Neural cell (in vitro differentiated cells): ENCODE measurements around the gene GPR26. TPM values are rescaled to one million over a fixed set of nuclear protein-coding genes. Genes with fewer than 3 reads are reported as not detected.

ENCODE experiments used
- H2AFZ ChIP-seq: fragments of 200-600, 300-800 bp; sonication (generic), shearing (Covaris generic); 2 replicates; pipeline ENCODE4 v1.6.0; 2014; ENCODE audit warnings: low read depth, mild to moderate bottlenecking, antibody characterized with exemption, low read length, moderate library complexity
- H3F3A ChIP-seq: fragments of 200-600 bp; shearing (Covaris generic); 2 replicates; pipeline ENCODE4 v1.6.1; 2016; ENCODE audit warnings: mild to moderate bottlenecking, moderate library complexity, mixed read lengths, antibody characterized with exemption, low read length; ENCODE audit not compliant: insufficient read depth, poor library complexity, severe bottlenecking
- H3K27ac ChIP-seq: fragments of 200-600, 300-800 bp; sonication (generic), shearing (Covaris generic); 2 replicates; pipeline ENCODE4 v1.5.1; 2014; ENCODE audit warnings: mild to moderate bottlenecking, low read length, moderate library complexity
- H3K27me3 ChIP-seq: fragments of 300-800, 200-600 bp; sonication (generic), shearing (Covaris generic); 2 replicates; pipeline ENCODE4 v1.6.0; 2014; ENCODE audit warnings: mild to moderate bottlenecking, low read depth, low read length, moderate library complexity; ENCODE audit not compliant: insufficient read depth
- H3K36me3 ChIP-seq: fragments of 300-800, 200-600 bp; sonication (generic), shearing (Covaris generic); 2 replicates; pipeline ENCODE4 v1.5.1; 2014; ENCODE audit warnings: mild to moderate bottlenecking, antibody characterized with exemption, low read length, moderate library complexity; ENCODE audit not compliant: insufficient read depth
- H3K4me2 ChIP-seq: fragments of 300-800, 200-600 bp; sonication (generic), shearing (Covaris generic); 2 replicates; pipeline ENCODE4 v1.6.0; 2014; ENCODE audit warnings: mild to moderate bottlenecking, low read length
- H3K4me3 ChIP-seq: fragments of 300-800, 200-600 bp; sonication (generic), shearing (Covaris generic); 2 replicates; pipeline ENCODE4 v1.5.1; 2014; ENCODE audit warnings: mild to moderate bottlenecking, low read length, moderate library complexity
- H3K79me2 ChIP-seq: fragments of 200-600 bp; shearing (Covaris generic); replicated peaks from 2 replicates; pipeline ENCODE4 v1.6.0; 2014; ENCODE audit warnings: mild to moderate bottlenecking, low read length, moderate library complexity; ENCODE audit not compliant: insufficient read depth
- H3K9ac ChIP-seq: fragments of 300-800, 200-600 bp; sonication (generic), shearing (Covaris generic); 2 replicates; pipeline ENCODE4 v1.6.1; 2016; ENCODE audit warnings: mild to moderate bottlenecking, low read length, mixed read lengths
- H3K9me2 ChIP-seq: fragments of 200-600 bp; shearing (Covaris generic); 2 replicates; pipeline ENCODE4 v1.6.1; 2016; ENCODE audit warnings: mild to moderate bottlenecking, low read length, mixed read lengths; ENCODE audit not compliant: insufficient read depth
- H3K9me3 ChIP-seq: fragments of 200-600, 300-800 bp; sonication (generic), shearing (Covaris generic); 2 replicates; pipeline ENCODE4 v1.6.1; 2016; ENCODE audit warnings: mild to moderate bottlenecking, mixed run types, low read length, moderate library complexity, mixed read lengths
- H4K20me1 ChIP-seq: fragments of 200-600 bp; shearing (Covaris generic); 2 replicates; pipeline ENCODE4 v1.6.1; 2016; ENCODE audit warnings: mild to moderate bottlenecking, mixed run types; ENCODE audit not compliant: insufficient read depth
- EP300 ChIP-seq: fragments of 450-650 bp; conservative IDR thresholded peaks from 2 replicates; pipeline ENCODE4 v1.6.1; 2014; ENCODE audit warnings: antibody characterized with exemption, mild to moderate bottlenecking, moderate library complexity; ENCODE audit not compliant: poor library complexity, severe bottlenecking
- EZH2 ChIP-seq: fragments of 200-600, 300-800 bp; shearing (Covaris generic), sonication (generic); IDR thresholded peaks from 2 replicates; pipeline ENCODE4 v1.6.1; 2014; ENCODE audit warnings: antibody characterized with exemption, low read length, borderline replicate concordance, mild to moderate bottlenecking; ENCODE audit not compliant: insufficient read depth, poor library complexity, severe bottlenecking
- MXI1 ChIP-seq: fragments of 450-650 bp; conservative IDR thresholded peaks from 2 replicates; pipeline ENCODE4 v1.6.1; 2014; ENCODE audit warnings: antibody characterized with exemption, mild to moderate bottlenecking; ENCODE audit not compliant: poor library complexity, severe bottlenecking
- POLR2AphosphoS5 ChIP-seq: IDR thresholded peaks from 2 replicates; pipeline ENCODE4 v1.6.1; 2012
- RAD21 ChIP-seq: fragments of 450-650 bp; conservative IDR thresholded peaks from 2 replicates; pipeline ENCODE4 v1.6.1; 2014; ENCODE audit warnings: antibody characterized with exemption, mild to moderate bottlenecking, moderate library complexity
- SMC3 ChIP-seq: fragments of 450-650 bp; conservative IDR thresholded peaks from 2 replicates; pipeline ENCODE4 v1.6.1; 2014; ENCODE audit warnings: antibody characterized with exemption, mild to moderate bottlenecking, moderate library complexity; ENCODE audit not compliant: poor library complexity
- TAF1 ChIP-seq: IDR thresholded peaks from 2 replicates; pipeline ENCODE4 v1.6.1; 2012; ENCODE audit warnings: low read depth
- polyA plus RNA-seq: library from polyadenylated mRNA; depleted of rRNA; stranded (reverse); fragments of >200 nt; gene quantifications from 2 replicates; pipeline ENCODE4 v1.2.3, GENCODE V29; 2014
- TF ChIP-seq, protein P1 (sequence below): IDR thresholded peaks from 2 replicates; pipeline ENCODE4 v1.6.1; 2012; ENCODE audit warnings: borderline replicate concordance
- TF ChIP-seq, protein P2 (sequence below): fragments of 450-650 bp; IDR thresholded peaks from 2 replicates; pipeline ENCODE4 v1.5.1; 2014; ENCODE audit warnings: antibody characterized with exemption, mild to moderate bottlenecking, moderate library complexity; ENCODE audit not compliant: poor library complexity, severe bottlenecking

The GPR26 gene
- polyA plus RNA-seq, 1 donor from 2014 or later, result 8.1 TPM

DNA sequence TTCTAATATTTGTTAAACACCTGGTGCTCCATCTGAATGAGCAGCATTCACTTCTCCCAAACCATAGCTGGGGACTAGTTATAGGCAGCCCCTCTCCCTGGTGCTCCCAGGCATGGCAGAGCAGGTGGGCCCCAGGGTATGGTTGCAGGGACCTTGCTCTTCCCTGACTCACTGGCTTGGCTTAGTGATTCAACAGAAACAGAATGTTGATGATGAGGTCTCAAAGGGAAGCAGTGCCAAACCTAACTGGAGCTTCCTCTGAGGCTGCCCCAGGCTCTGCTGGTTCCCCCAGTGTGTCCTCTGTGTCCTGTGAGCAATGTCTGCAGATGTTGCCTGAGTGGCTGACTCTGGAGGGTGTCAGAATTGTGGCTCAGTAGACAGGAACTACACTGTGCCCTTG is 3.7 kb downstream of the GPR26 start:
- no peaks in the 10 kb centered on the region for H3K79me2 ChIP-seq
- peaks cover 38% of the 10 kb centered on the region for H3K27me3 ChIP-seq
- H4K20me1 ChIP-seq, result no peaks in the 10 kb centered on the region

GRCh38 chr10:123673198-123673597 is 7.0 kb downstream of the GPR26 start:
- TF ChIP-seq, protein P1, sequence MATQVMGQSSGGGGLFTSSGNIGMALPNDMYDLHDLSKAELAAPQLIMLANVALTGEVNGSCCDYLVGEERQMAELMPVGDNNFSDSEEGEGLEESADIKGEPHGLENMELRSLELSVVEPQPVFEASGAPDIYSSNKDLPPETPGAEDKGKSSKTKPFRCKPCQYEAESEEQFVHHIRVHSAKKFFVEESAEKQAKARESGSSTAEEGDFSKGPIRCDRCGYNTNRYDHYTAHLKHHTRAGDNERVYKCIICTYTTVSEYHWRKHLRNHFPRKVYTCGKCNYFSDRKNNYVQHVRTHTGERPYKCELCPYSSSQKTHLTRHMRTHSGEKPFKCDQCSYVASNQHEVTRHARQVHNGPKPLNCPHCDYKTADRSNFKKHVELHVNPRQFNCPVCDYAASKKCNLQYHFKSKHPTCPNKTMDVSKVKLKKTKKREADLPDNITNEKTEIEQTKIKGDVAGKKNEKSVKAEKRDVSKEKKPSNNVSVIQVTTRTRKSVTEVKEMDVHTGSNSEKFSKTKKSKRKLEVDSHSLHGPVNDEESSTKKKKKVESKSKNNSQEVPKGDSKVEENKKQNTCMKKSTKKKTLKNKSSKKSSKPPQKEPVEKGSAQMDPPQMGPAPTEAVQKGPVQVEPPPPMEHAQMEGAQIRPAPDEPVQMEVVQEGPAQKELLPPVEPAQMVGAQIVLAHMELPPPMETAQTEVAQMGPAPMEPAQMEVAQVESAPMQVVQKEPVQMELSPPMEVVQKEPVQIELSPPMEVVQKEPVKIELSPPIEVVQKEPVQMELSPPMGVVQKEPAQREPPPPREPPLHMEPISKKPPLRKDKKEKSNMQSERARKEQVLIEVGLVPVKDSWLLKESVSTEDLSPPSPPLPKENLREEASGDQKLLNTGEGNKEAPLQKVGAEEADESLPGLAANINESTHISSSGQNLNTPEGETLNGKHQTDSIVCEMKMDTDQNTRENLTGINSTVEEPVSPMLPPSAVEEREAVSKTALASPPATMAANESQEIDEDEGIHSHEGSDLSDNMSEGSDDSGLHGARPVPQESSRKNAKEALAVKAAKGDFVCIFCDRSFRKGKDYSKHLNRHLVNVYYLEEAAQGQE, result no peak
- TF ChIP-seq TAF1, result no peak
- TF ChIP-seq, protein P2, sequence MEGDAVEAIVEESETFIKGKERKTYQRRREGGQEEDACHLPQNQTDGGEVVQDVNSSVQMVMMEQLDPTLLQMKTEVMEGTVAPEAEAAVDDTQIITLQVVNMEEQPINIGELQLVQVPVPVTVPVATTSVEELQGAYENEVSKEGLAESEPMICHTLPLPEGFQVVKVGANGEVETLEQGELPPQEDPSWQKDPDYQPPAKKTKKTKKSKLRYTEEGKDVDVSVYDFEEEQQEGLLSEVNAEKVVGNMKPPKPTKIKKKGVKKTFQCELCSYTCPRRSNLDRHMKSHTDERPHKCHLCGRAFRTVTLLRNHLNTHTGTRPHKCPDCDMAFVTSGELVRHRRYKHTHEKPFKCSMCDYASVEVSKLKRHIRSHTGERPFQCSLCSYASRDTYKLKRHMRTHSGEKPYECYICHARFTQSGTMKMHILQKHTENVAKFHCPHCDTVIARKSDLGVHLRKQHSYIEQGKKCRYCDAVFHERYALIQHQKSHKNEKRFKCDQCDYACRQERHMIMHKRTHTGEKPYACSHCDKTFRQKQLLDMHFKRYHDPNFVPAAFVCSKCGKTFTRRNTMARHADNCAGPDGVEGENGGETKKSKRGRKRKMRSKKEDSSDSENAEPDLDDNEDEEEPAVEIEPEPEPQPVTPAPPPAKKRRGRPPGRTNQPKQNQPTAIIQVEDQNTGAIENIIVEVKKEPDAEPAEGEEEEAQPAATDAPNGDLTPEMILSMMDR, result no peak
- TF ChIP-seq SMC3, result no peak
- no peak for TF ChIP-seq MXI1
- TF ChIP-seq RAD21, result no peak
- TF ChIP-seq EZH2, result no peak
- Histone ChIP-seq H3F3A (no peaks in the 10 kb centered on the region), H3K36me3 (no peaks in the 10 kb centered on the region), H3K27ac (no peak overlapping the region), H3K9me2 (no peaks in the 10 kb centered on the region), H3K4me3 (no peak overlapping the region), H3K4me2 (no peak overlapping the region), H3K9me3 (no peaks in the 10 kb centered on the region), H3K27me3 (peaks cover 22% of the 10 kb centered on the region), H4K20me1 (no peaks in the 10 kb centered on the region), H3K9ac (no peak overlapping the region), H3K79me2 (no peaks in the 10 kb centered on the region), H2AFZ (no peak overlapping the region)

More for the DNA sequence above, 3.7 kb downstream of the GPR26 start:
- no peaks in the 10 kb centered on the region for H3K9me2 ChIP-seq
- H3F3A ChIP-seq, result no peaks in the 10 kb centered on the region
- H2AFZ ChIP-seq, result no peak overlapping the region
- H3K9me3 ChIP-seq, result no peaks in the 10 kb centered on the region
- no peak overlapping the region for H3K27ac ChIP-seq
- no peak for TF ChIP-seq EP300
- no peak for TF ChIP-seq MXI1
- TF ChIP-seq, protein P1, result no peak
- TF ChIP-seq POLR2AphosphoS5, result no peak
- TF ChIP-seq, protein P2, result no peak
- no peak for TF ChIP-seq EZH2
- no peak for TF ChIP-seq TAF1
- TF ChIP-seq SMC3, result no peak
- no peak for TF ChIP-seq RAD21
- H3K4me3 ChIP-seq, result peak overlapping the region; percentile 87
- H3K36me3 ChIP-seq, result no peaks in the 10 kb centered on the region
- H3K4me2 ChIP-seq, result no peak overlapping the region
- H3K9ac ChIP-seq, result no peak overlapping the region
